ENCODE results near the gene TOMM6. TPM values are rescaled to one million over a fixed set of nuclear protein-coding genes. Genes with fewer than 3 reads are reported as not detected.

The TOMM6 gene
- total RNA-seq, 1 experiment from 2014 or later: 292 TPM

DNA sequence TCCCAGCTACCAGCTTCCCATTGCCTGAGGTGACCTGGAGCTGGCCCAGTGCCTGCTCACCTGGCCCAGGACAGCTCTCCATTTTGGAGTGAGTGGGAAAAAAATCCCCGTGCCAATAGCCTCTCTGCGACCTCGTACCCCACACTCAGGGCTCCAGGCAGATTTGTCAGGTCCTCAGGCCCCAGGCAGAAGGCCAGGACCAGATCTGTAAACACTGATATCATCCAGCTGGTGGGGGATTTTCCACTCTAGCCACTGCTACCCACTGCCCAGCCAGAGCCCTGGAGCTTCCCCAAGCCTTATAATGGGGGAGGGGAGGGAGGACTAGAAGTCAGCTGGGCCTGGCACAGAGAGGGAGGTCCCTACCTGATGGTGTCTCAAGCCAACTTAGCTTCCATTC is 39.0 kb upstream of the TOMM6 start:
- BruUV-seq (replicated peaks): no TSS peak
- POLR2A ChIA-PET: no interaction called here
- no peak overlapping the region for H3K4me2 ChIP-seq (ENCODE audit: low read length)
- no peak overlapping the region for H3K4me3 ChIP-seq (replicated peaks in 1 of 2; ENCODE audit: low read depth in 1 of 2, low read length in 2 of 2)
- RAD21 ChIA-PET (ENCODE audit: low non-redundant PET in 1 of 2, low total read pairs in 2 of 2, uncharacterized antibody in 2 of 2, unreplicated experiment in 2 of 2): no interaction called here
- H3K36me3 ChIP-seq (ENCODE audit: control insufficient read depth in 1 of 2, insufficient read depth in 2 of 2, low read length in 2 of 2): no peaks in the 10 kb centered on the region
- no peak overlapping the region for H3K9ac ChIP-seq (ENCODE audit: low read length)
- intact Hi-C loops (cut with micrococcal nuclease): no loop called here
- TF ChIP-seq EGR1 (IDR thresholded peaks at IDR 0.05; ENCODE audit: low read depth) (no peak), ZFX (IDR thresholded peaks at IDR 0.05) (no peak), TCF7L2 (IDR thresholded peaks at IDR 0.05; ENCODE audit: borderline replicate concordance, extremely low read depth, insufficient read depth, insufficient read length) (no peak), CTCF (IDR thresholded peaks at IDR 0.05 in 2 of 3, conservative IDR thresholded peaks at IDR 0.05 in 1 of 3; ENCODE audit: borderline replicate concordance in 1 of 3, insufficient read depth in 1 of 3, low read depth in 2 of 3, low read length in 2 of 3) (no peak), RAD21 (IDR thresholded peaks at IDR 0.05; ENCODE audit: low read depth) (no peak), EZH2 (IDR thresholded peaks at IDR 0.05) (no peak), FOSL1 (IDR thresholded peaks at IDR 0.05; ENCODE audit: low read depth) (no peak), ZBTB33 (IDR thresholded peaks at IDR 0.05; ENCODE audit: extremely low read depth, insufficient replicate concordance, low read length) (no peak), ELF1 (IDR thresholded peaks at IDR 0.05; ENCODE audit: borderline replicate concordance, low read depth) (no peak), ZNF274 (IDR thresholded peaks at IDR 0.05; ENCODE audit: low read depth, low read length) (no peak), REST (IDR thresholded peaks at IDR 0.05; ENCODE audit: low read depth) (no peak), CEBPB (IDR thresholded peaks at IDR 0.05; ENCODE audit: low read depth) (no peak), SRF (IDR thresholded peaks at IDR 0.05; ENCODE audit: low read depth) (no peak)
- H3K27ac ChIP-seq (ENCODE audit: low read depth, low read length): no peak overlapping the region
- no peaks in the 10 kb centered on the region for H3K9me3 ChIP-seq (ENCODE audit: control insufficient read depth in 1 of 2, insufficient read depth in 1 of 2, low read depth in 1 of 2, low read length in 2 of 2)
- DNase-seq (ENCODE audit: low read depth, low spot score): no peak
- no peaks in the 10 kb centered on the region for H3K27me3 ChIP-seq (ENCODE audit: insufficient read depth, low read length)
- H3K4me1 ChIP-seq (ENCODE audit: control insufficient read depth in 1 of 2, insufficient read depth in 2 of 2, low read length in 2 of 2): no peaks in the 10 kb centered on the region
- no peak for ATAC-seq
- H4K20me1 ChIP-seq (ENCODE audit: insufficient read depth): no peaks in the 10 kb centered on the region
- no peak overlapping the region for H2AFZ ChIP-seq (ENCODE audit: low read depth, low read length, poor library complexity, severe bottlenecking)
- CTCF ChIA-PET: no interaction called here
- no peaks in the 10 kb centered on the region for H3K79me2 ChIP-seq (ENCODE audit: insufficient read depth, low read length)
- H3K9me2 ChIP-seq (ENCODE audit: insufficient read depth): no peaks in the 10 kb centered on the region
